SK-N-MC (cell line): ENCODE measurements around the gene TRA2B.

Source experiments
- EZH2 ChIP-seq: fragments of 200-600 bp; sonication (generic); IDR thresholded peaks from one replicate; pipeline ENCODE4 v1.6.1; 2017; ENCODE audit warnings: antibody characterized with exemption
- POLR2AphosphoS5 ChIP-seq: IDR thresholded peaks from 2 replicates; pipeline ENCODE4 v1.6.1; 2012; ENCODE audit warnings: mild to moderate bottlenecking, low read depth, low read length, borderline replicate concordance

GRCh38 chr3:185937689-185938374 lies at the start of gene TRA2B:
- no peak for TF ChIP-seq EZH2
- TF ChIP-seq POLR2AphosphoS5 = peak; percentile 100
